Measurements from ENCODE around the gene GCAT.

Gene GCAT

DNA sequence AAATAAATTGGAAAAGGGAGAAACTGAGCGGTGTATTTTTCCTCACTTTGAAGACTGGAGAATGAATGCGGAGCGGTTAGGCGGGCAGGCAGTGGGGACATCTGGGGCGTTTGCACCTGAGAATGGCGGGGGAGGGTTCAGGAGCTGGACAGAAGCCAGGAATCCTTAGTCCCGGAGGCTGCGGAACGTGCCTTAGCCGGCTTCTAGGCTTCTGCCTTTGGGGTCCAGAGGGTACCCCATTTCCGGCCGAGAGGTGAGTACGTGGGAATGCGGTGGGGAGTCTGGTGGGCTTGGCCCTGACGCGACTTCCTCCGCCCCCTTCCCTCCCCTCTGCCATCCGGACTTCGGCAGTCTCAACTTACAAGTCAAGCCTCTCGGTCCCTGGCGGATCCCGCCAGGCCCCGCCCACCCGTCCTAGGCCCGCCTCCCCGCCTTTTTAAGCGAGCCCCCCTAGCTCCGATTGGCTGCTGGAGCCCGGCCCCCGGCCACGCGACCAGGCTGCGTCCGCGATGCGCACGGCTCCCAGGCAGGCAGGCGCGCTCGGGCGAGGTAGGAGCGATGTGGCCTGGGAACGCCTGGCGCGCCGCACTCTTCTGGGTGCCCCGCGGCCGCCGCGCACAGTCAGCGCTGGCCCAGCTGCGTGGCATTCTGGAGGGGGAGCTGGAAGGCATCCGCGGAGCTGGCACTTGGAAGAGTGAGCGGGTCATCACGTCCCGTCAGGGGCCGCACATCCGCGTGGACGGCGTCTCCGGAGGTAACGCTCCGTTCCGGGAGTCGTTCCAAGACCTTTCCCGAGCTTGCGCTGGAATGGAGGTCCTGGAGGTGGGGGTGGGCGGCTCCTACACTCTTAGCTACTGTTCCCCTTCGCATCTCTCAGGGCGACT is at the start of gene GCAT:
GCAT (plus strand) TSS at position 525 of the 884 bp plus-strand sequence; CDS start at position 559, 34 bp downstream.
- DNase-seq (ENCODE audit: low read depth): peak; percentile 94

DNA sequence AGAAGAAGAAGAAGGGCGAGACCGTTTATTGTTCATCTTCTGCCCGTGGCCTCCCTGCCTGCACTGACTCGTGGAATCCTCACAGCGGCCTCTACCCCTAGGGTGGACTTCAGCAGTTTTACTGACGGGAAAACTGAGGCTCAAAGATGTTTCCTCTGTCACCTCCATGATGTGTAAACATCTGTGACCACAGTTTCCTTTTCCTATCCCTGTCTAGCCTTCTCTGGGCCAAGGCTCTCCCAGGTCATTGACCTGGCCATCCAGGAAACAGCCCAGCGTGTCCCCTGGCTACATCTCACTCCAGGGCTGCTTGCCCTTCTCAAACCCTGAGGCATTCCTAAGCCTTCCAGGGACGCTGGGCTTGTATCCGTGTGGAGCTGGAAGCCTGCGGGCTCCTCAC is 49.0 kb upstream of the GCAT start:
- DNase-seq (ENCODE audit: low read depth): no peak

DNA sequence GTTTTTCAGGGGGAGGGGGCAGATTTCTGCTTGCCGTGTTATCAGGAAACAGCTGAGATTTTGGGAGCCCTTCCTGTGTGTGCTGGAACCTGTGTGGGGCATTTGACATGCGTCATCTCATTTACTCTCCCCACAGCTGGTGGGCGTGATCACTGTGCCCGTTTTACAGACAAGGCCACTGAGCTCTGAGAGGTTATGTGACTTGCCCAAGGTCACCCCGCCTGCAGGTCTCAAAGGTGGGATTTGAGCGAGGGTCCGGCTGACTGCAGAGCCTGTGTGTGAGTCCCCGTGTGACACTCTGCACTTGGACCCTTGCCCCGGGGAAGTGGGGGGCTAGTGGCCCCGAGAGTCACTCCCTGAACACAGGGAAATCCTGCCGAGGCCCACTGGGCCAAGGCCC is 48.5 kb upstream of the GCAT start:
- no peak for DNase-seq (ENCODE audit: low read depth)

DNA sequence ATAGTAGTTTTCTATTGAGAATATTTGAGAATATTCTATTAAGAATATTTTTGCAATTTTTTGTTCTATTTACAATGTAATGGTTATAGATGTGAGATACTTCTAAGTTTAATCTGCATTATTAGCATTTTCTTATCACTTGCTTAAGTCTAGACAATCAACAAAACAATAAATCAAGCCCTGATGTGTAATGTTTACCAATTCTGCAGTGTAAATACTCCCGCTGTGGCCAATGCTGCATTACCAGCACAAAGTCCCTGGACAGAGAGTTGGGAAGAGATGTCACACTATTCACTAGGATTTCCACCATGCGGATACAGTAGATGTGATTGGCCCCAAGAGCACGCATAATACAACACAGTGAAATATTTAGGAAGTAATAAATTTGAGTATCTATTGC is 47.6 kb upstream of the GCAT start:
- DNase-seq (ENCODE audit: low read depth): no peak

DNA sequence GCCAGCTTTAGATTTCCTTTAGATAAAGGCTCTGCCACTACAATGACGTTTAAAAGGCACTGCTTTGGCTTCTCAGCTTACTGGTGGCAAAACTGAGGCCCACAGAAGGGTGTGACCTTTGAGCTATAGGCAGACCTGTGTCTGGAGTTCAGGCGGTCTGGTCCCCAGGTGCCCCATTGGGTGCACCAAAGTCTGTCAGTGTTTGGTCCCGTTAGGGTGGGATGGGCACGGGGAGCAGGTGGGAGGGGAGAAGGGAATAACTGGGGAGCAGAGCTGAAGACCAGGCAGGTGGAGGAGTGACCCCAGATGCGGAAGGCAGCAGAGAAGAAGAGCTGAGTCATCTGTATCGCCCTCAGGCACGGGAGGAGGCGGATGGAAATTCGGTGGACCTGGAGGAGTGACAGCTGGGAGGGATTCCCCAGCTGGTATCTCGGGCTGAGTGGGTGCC is 45.3 kb upstream of the GCAT start:
- DNase-seq (ENCODE audit: low read depth): no peak

DNA sequence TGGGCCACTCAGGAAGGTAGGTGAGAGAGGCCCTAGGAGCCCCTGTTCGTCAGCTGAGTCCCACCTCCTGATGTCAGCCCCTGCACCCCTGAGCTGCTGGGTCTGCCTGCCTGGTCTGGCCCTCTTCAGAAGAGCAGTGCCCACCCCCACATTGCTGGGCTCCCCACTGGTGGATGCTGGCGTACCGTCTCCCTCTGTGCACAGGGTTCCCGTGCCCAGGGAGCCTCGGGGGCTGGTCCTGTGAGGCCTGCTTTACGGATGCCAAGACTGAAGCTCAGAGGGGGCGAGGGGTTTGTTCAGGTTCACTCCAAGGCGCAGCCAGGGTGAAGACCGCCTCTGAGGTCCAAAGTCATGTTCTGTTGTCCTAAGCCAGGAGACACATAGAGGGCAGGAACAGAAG is 44.7 kb upstream of the GCAT start:
- no peak for DNase-seq (ENCODE audit: low read depth)

- no peak for DNase-seq (ENCODE audit: low read depth)
Observed at GRCh38 chr22:37763652-37764051, 44.1 kb upstream of the GCAT start.

DNA sequence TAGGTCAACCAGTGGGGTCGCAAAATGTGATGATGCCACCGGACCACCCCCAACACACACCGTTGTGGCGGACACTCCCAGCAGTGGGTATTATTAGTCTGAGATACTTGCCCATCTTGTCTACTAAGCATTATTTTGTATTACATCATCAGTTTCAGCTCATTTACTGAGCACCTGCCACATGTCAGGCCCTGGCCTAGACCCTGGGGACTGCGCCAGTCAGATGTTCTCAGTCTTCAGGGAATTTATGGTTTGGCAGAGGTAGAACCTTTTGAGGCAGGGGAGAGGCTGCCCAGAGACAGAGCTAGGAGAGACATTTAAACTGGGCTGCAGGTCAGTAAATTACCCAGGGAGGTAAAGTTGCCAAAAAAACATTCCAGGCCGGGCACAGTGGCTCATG is 43.1 kb upstream of the GCAT start:
- no peak for DNase-seq (ENCODE audit: low read depth)

GRCh38 chr22:37765498-37765897 is 42.2 kb upstream of the GCAT start:
- no peak for DNase-seq (ENCODE audit: low read depth)

- DNase-seq (ENCODE audit: low read depth): no peak
Observed at GRCh38 chr22:37765953-37766576, 41.7 kb upstream of the GCAT start.

DNA sequence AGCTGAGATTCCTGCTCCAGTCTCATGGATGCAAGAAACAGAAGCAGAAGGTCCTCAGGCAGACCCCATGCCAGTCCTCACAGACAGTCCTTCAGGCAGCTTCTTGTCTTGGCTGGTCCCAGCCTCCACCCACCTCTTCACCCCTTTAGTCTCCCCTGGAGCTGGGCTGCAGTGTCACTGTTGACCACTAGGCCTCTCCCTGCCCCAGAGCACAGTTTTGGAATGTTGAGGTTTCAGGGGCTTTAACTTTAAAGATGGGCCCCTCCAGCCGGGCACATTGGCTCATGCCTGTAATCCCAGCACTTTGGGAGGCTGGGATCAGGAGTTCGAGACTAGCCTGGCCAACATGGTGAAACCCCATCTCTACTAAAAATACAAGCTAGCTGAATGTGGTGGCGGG is 39.5 kb upstream of the GCAT start:
- DNase-seq (ENCODE audit: low read depth): no peak

DNA sequence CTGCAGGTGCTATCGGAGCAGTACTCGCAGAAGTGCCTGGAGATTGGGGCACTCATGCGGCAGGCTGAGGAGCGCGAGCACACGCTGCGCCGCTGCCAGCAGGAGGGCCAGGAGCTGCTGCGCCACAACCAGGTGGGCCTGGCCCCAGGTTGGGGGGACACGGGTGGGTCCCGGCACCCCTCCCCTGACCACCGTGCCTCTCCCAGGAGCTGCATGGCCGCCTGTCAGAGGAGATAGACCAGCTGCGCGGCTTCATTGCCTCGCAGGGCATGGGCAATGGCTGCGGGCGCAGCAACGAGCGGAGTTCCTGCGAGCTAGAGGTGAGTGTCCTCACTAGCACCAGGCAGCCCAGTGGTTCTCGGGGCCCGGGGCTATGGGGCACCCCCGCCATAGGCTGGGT is 38.7 kb upstream of the GCAT start:
- DNase-seq (ENCODE audit: low read depth): no peak

- no peak for DNase-seq (ENCODE audit: low read depth)
Observed at GRCh38 chr22:37771081-37771480, 36.7 kb upstream of the GCAT start.

GRCh38 chr22:37771702-37772427 is 35.9 kb upstream of the GCAT start:
- DNase-seq (ENCODE audit: low read depth): no peak

DNA sequence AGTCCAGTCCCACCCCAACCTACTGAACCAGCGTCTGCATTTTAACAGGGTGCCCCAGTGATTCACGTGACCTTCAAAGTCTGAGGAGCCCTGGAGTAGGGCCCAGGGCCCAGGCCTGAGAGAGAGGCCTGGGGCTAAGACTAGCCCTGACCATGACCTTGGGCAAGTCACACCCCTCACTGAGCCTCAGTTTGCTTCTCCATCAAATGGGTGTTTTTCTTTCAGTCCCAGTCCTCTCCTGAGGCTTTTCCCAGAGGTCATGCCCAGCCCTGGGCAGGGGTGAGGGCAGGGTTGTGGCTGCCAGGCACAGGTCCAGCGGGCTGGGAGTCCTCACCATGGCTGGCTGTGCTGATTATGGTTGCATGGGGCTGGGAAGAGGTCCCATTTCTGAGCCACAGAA is 33.0 kb upstream of the GCAT start:
- no peak for DNase-seq (ENCODE audit: low read depth)

DNA sequence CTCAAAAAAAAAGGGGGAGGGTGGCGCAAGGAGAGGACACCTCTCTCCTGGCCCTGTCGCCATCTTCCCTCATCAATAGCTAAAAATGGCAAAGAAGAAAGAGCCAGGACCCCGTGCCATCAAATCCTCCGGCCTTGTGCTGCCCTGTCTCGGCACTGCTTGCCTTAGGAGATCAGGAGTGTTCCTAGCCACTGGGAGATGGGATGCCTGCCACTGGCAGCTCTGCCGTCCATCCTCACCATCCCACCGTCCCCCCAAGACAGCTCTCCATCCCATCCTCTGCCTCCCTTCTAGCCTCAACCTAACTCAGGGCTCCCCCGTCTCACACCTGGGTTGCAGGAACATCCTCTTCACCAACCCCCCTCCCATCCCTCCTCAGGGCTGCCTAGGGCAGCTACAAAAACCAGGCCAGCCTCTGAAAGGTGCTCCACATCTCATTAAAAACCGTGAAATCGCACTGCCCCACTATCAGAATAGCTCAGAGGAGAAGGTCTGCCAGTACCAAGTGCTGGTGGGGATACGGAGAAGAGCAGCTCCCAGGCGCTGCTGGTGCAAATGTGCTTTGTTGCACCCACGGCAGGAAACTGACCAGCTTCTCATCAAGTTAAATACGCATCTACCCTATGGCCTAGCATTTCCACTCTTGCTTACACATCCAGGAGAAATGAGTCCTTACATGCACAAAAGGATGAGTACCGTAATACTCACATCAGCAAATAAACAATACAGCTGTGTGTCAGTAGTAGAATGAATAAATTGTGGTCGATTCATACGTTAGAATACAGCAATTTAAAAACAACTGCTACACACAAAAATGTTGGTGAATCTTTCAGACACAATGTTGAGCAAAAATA is 31.7 kb upstream of the GCAT start:
- DNase-seq (ENCODE audit: low read depth): no peak

DNA sequence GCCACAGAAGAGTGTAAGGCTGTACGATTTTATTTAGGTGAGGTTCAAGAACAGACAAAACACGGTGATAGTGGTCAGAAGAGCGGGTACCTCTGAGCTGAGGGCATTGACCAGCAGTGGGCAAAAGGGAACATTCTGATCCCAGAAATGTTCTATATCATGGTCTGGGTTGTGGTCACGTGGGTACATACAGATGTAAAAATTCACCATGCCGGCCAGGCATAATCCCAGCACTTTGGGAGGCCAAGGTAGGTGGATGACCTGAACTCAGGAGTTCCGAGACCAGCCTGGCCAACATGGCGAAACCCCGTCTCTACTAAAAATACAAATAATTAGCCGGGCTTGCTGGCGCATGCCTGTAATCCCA is 31.1 kb upstream of the GCAT start:
- DNase-seq (ENCODE audit: low read depth): no peak

DNA sequence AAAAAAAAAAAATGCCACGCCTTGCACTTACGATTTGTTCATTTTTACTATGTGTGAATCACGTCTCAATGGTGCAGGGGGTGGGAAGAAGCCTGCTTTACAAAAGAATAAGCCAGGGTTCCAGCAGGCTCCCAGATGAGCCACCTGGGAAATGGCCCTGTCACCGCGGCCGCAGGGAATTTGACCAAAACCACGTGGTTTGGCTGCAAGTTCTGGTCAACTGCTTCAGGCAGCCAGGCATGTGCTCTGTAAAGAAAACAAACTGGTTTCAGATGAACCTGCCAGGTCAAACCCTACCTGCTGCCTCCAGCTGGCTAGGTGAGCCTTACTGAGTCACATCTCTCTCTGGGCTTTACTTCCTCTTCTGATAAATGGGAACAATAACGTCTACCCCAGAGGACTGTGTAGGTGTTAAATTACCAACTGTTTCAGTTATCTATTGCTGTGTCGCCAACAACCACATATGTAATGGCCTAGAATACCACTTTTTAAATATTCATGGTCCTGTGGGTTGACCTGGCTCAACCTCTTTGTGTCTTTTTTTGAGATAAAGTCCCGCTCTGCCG is 30.5 kb upstream of the GCAT start:
- DNase-seq (ENCODE audit: low read depth): no peak

DNA sequence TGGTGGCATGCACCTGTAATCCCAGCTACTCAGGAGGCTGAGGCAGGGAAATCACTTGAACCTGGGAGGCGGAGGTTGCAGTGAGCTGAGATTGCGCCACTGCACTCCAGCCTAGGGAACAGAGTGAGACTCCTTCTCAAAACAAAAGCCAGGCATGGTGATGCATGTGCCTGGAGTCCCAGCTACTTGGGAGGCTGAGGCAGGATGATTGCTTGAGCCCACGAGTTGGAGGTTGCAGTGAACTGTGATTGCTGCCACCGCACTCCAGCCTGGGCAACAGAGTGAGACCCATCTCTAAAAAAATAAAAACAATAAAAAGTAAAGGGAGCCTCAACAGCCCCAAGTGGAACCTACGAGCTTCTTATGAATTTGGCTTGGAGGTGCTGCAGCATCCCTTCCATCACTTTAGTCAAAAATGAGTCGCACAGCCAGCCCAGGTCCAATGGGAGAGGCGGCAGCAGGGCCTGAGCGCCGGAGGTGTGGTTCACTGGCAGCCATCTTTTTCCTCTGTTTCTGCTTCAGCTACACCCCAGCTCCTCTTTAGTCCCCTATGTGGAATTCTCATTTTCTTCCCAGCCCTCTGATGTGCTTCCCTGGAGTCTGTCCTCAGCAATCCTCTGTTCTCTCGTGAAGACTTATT is 29.2 kb upstream of the GCAT start:
- no peak for DNase-seq (ENCODE audit: low read depth)

- DNase-seq (ENCODE audit: low read depth): no peak
Observed at GRCh38 chr22:37781434-37782059, 26.2 kb upstream of the GCAT start.
